NT2/D1 (cell line): Measurements from ENCODE around the gene ACOXL.

ENCODE experiments used
- SUZ12 ChIP-seq: IDR thresholded peaks from 2 replicates; pipeline ENCODE4 v1.6.1; 2011; ENCODE audit not compliant: insufficient read length, insufficient read depth; ENCODE audit errors: extremely low read depth
- YY1 ChIP-seq: IDR thresholded peaks from 2 replicates; pipeline ENCODE4 v1.6.1; 2011; ENCODE audit not compliant: insufficient read length, insufficient read depth
- ZNF274 ChIP-seq: IDR thresholded peaks from 2 replicates; pipeline ENCODE4 v1.6.1; 2011; ENCODE audit warnings: mild to moderate bottlenecking, low read depth, low read length

DNA sequence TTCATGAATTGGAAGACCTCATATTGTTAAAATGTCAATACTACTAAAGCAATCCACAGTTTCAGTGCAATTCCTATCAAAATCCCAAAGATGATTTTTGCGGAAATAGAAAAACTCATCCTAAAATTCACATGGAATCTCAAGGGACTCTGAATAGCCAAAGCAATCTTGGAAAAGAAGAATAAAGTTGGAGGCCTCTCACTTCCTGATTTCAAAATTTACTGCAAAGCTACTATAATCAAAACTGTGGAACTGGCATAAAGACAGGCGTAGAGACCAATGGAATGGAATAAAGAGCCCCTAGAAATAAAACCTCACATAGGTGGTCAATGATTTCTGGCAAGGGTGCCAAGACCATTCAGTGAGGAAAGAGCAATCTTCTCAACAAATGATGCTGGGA, 42.3 kb downstream of the ACOXL start:
- no peak for TF ChIP-seq ZNF274
- no peak for TF ChIP-seq YY1
- TF ChIP-seq SUZ12 = no peak
